A673 (cell line): Measurements from ENCODE around the gene HEMGN. TPM values are rescaled to one million over a fixed set of nuclear protein-coding genes. Genes with fewer than 3 reads are reported as not detected.
"Not testable (repeated sequence)": the region's sequence is repeated elsewhere in the genome, so short reads cannot be mapped to it uniquely, and the experiment has no call there.

Experiments
- BruUV-seq: library from RNA; stranded (reverse); fragments of 400-500 nt; replicated peaks from 2 replicates; lab custom pipeline; 2021; lab: Mats Ljungman, UMichigan
- CTCF ChIA-PET: fragments of 300-600 bp; sonication (Branson Sonifier 250); formaldehyde crosslinking; loops from one replicate; lab custom pipeline; 2022; ENCODE audit warnings: antibody characterized with exemption; lab: Charles Lee
- POLR2A ChIA-PET: fragments of 300-600 bp; sonication (Branson Sonifier 250); formaldehyde crosslinking; loops from one replicate; lab custom pipeline; 2022; ENCODE audit warnings: antibody characterized with exemption; ENCODE audit not compliant: low non-redundant PET; lab: Charles Lee
- DNase-seq: peaks from one replicate; pipeline ENCODE4 v3.0.0-alpha.2; 2015; ENCODE audit warnings: low spot score
- H3K27ac ChIP-seq: fragments of 200-600 bp; sonication (generic); 2 replicates; pipeline ENCODE4 v1.5.1; 2016; ENCODE audit warnings: mixed run types, low read depth, mild to moderate bottlenecking, mixed read lengths, antibody characterized with exemption, low read length; ENCODE audit not compliant: poor library complexity, severe bottlenecking
- H3K27me3 ChIP-seq: fragments of 200-600 bp; sonication (generic); replicated peaks from 2 replicates; pipeline ENCODE4 v1.6.1; 2017; ENCODE audit warnings: mixed run types, low read depth, mild to moderate bottlenecking, mixed read lengths, antibody characterized with exemption, low read length; ENCODE audit not compliant: insufficient read depth, poor library complexity
- H3K36me3 ChIP-seq: fragments of 200-600 bp; sonication (generic); 2 replicates; pipeline ENCODE4 v1.6.1; 2016; ENCODE audit warnings: mixed run types, mild to moderate bottlenecking, mixed read lengths, antibody characterized with exemption, low read length; ENCODE audit not compliant: insufficient read depth, poor library complexity, severe bottlenecking
- H3K4me1 ChIP-seq: fragments of 200-600 bp; sonication (generic); 2 replicates; pipeline ENCODE4 v1.6.1; 2017; ENCODE audit warnings: mixed run types, mild to moderate bottlenecking, mixed read lengths, antibody characterized with exemption, low read length; ENCODE audit not compliant: insufficient read depth, poor library complexity, severe bottlenecking
- H3K4me3 ChIP-seq: fragments of 200-600 bp; sonication (generic); 2 replicates; pipeline ENCODE4 v1.5.1; 2016; ENCODE audit warnings: low read depth, mixed run types, mild to moderate bottlenecking, mixed read lengths, low read length; ENCODE audit not compliant: poor library complexity, severe bottlenecking
- H3K9me3 ChIP-seq: fragments of 200-600 bp; sonication (generic); 2 replicates; pipeline ENCODE4 v1.6.1; 2016; ENCODE audit warnings: mixed run types, low read depth, mild to moderate bottlenecking, mixed read lengths, antibody characterized with exemption, low read length; ENCODE audit not compliant: poor library complexity, severe bottlenecking
- CTCF ChIP-seq: fragments of 300-800, 200-600 bp; sonication (generic); conservative IDR thresholded peaks from 2 replicates; pipeline ENCODE4 v1.5.1; 2017; ENCODE audit warnings: low read depth, mild to moderate bottlenecking, antibody characterized with exemption, low read length, moderate library complexity, mixed read lengths
- EZH2 ChIP-seq: fragments of 200-600 bp; sonication (generic); IDR thresholded peaks from 2 replicates; pipeline ENCODE4 v1.6.1; 2017; ENCODE audit warnings: borderline replicate concordance, low read depth, mild to moderate bottlenecking, mixed read lengths, antibody characterized with exemption, low read length; ENCODE audit not compliant: poor library complexity, severe bottlenecking
- intact Hi-C: fragments of 100-400 bp; cut with micrococcal nuclease; formaldehyde crosslinking; loops from one replicate; pipeline ENCODE4 v1.10.0; 2022; ENCODE audit not compliant: unreplicated experiment
- total RNA-seq: library from RNA; stranded (reverse); gene quantifications from 2 replicates; pipeline ENCODE4 v1.2.3, GENCODE V29; 2021

Gene HEMGN
- total RNA-seq, 1 experiment from 2014 or later: not detected

- ChIA-PET CTCF (no interaction called here), POLR2A (interaction anchor here (0.6 kb wide), 1 partner anchor 39 kb away, joined by 12 read pairs; the partner anchor contains the start of gene TRMO)
- no peaks in the 10 kb centered on the region for H3K36me3 ChIP-seq
- H3K27ac ChIP-seq: no peak overlapping the region
- no peaks in the 10 kb centered on the region for H3K9me3 ChIP-seq
- no peak overlapping the region for H3K4me3 ChIP-seq
- intact Hi-C loops: no loop called here
- DNase-seq: no peak
- peaks cover 20% of the 10 kb centered on the region for H3K27me3 ChIP-seq
- no peak for TF ChIP-seq EZH2
- no peak for TF ChIP-seq CTCF
- no TSS peak for BruUV-seq
- no peaks in the 10 kb centered on the region for H3K4me1 ChIP-seq
Measured at GRCh38 chr9:97961361-97961760, 23.4 kb upstream of the HEMGN start.

- H3K9me3 ChIP-seq, H3K27ac ChIP-seq, BruUV-seq, H3K36me3 ChIP-seq, intact Hi-C loops, CTCF ChIA-PET, DNase-seq, H3K4me1 ChIP-seq, H3K4me3 ChIP-seq, POLR2A ChIA-PET: not testable (repeated sequence)
- H3K27me3 ChIP-seq: peaks cover 14% of the 10 kb centered on the region
Measured at GRCh38 chr9:97960678-97961328, 22.8 kb upstream of the HEMGN start.

- Histone ChIP-seq H3K4me1 (no peaks in the 10 kb centered on the region), H3K27me3 (peaks cover 5% of the 10 kb centered on the region), H3K36me3 (no peaks in the 10 kb centered on the region), H3K4me3 (no peak overlapping the region), H3K27ac (no peak overlapping the region), H3K9me3 (no peaks in the 10 kb centered on the region)
- intact Hi-C loops: no loop called here
- no peak for TF ChIP-seq EZH2
- TF ChIP-seq CTCF: no peak
- no TSS peak for BruUV-seq
- ChIA-PET CTCF (no interaction called here), POLR2A (interaction anchor here (0.6 kb wide), 2 partner anchors 81 to 147 kb away, joined by 3 to 4 read pairs; no protein-coding TSS in a partner anchor)
- no peak for DNase-seq
Measured at GRCh38 chr9:97959585-97959984, 21.6 kb upstream of the HEMGN start.
